Kidney (tissue), 14 donors: ENCODE results near the gene ST14. TPM values are rescaled to one million over a fixed set of nuclear protein-coding genes. Genes with fewer than 3 reads are reported as not detected.
"Not testable (repeated sequence)": the region's sequence is repeated elsewhere in the genome, so short reads cannot be mapped to it uniquely, and the experiment has no call there.

Experiments used
- DNase-seq, 5 donors: peaks; one replicate each; pipeline ENCODE4 v3.0.0-alpha.2; 2013 to 2020
- FAIRE-seq: peaks from 2 replicates; lab custom pipeline; 2012; peaks lifted over from hg19 to GRCh38; lab: Jason Lieb, UNC
- H3K27ac ChIP-seq, 2 donors: one replicate each; pipeline ENCODE4 v1.7.0; 2013; ENCODE audit warnings: low read depth in 2 of 2, low read length in 2 of 2, inconsistent platforms in 1 of 2
- H3K27me3 ChIP-seq: one replicate; pipeline ENCODE4 v1.7.1; 2013; ENCODE audit warnings: low read length, inconsistent platforms; ENCODE audit not compliant: control insufficient read depth, insufficient read depth
- H3K36me3 ChIP-seq, 3 donors: one replicate each; pipeline versions ENCODE4 v1.7.0 to v1.7.1; 2013; ENCODE audit warnings: low read length in 3 of 3, control low read depth in 1 of 3, inconsistent platforms in 1 of 3; ENCODE audit not compliant: insufficient read depth in 3 of 3, control insufficient read depth in 2 of 3
- H3K4me1 ChIP-seq, 3 donors: one replicate each; pipeline versions ENCODE4 v1.7.0 to v1.7.1; 2013; ENCODE audit warnings: low read length in 3 of 3, inconsistent platforms in 1 of 3, low read depth in 1 of 3; ENCODE audit not compliant: control insufficient read depth in 2 of 3, insufficient read depth in 2 of 3
- H3K4me3 ChIP-seq, 3 donors: one replicate each; pipeline versions ENCODE4 v1.7.0 to v1.8.1; 2013; ENCODE audit warnings: low read length in 3 of 3, control low read depth in 1 of 3, inconsistent platforms in 1 of 3
- H3K9ac ChIP-seq, 3 donors: one replicate each; pipeline versions ENCODE4 v1.7.0 to v1.7.1; 2013; ENCODE audit warnings: low read length in 3 of 3, control low read depth in 1 of 3, inconsistent platforms in 1 of 3
- H3K9me3 ChIP-seq, 3 donors: one replicate each; pipeline versions ENCODE4 v1.7.0 to v1.7.1; 2013; ENCODE audit warnings: low read length in 3 of 3, control low read depth in 1 of 3, inconsistent platforms in 1 of 3; ENCODE audit not compliant: control insufficient read depth in 2 of 3, insufficient read depth in 1 of 3
- CTCF ChIP-seq: IDR thresholded peaks from 3 replicates; pipeline ENCODE4 v1.5.1; 2012; ENCODE audit warnings: mild to moderate bottlenecking, moderate library complexity, borderline replicate concordance; ENCODE audit not compliant: insufficient read depth; ENCODE audit errors: extremely low read depth
- intact Hi-C: fragments of 100-400 bp; cut with DNase I; formaldehyde crosslinking; loops from one replicate; pipeline ENCODE4 v1.11.1; 2022
- polyA plus RNA-seq: library from polyadenylated mRNA; stranded (reverse); fragments of 350-450 nt; fragmentation: Illumina TruSeq; extraction: RNeasy Lipid Tissue Mini Kit (QIAGEN cat#74804); gene quantifications from one replicate; pipeline ENCODE4 v1.2.3, GENCODE V29; 2014; ENCODE audit warnings: low read depth, low replicate concordance; ENCODE audit not compliant: insufficient read depth
- total RNA-seq: library from RNA; stranded (reverse); fragmentation: NEBNext Ultra II Directional; extraction: Animal tissue kit (Norgen Biotek cat#: 25700); gene quantifications from one replicate; pipeline ENCODE4 v1.2.1, GENCODE V29; 2021
- donor health status: control.
- donor health status: control.
- donor health status: control.
- donor health status: control.
- donor health status: control.
- donor health status: DM: yes; HTN: yes; CAD: no.
- donor health status: Normal renal cell carcinoma (clear cell type).

ST14 gene
- total and polyA plus RNA-seq, 2 donors from 2014 or later, result 59.3 to 139 TPM

- DNase-seq, result no peak
- Histone ChIP-seq H3K9me3 (no peaks in the 10 kb centered on the region), H3K4me1 (peaks cover 0 to 3% (median 0%) of the 10 kb centered on the region in 3 donors), H3K4me3 (no peak overlapping the region), H3K9ac (no peak overlapping the region), H3K27ac (no peak overlapping the region), H3K27me3 (no peaks in the 10 kb centered on the region), H3K36me3 (peaks cover 0 to 7% (median 3%) of the 10 kb centered on the region in 3 donors)
- TF ChIP-seq CTCF, result no peak
- FAIRE-seq, result no peak
- intact Hi-C loops, result no loop called here
Observed at GRCh38 chr11:130243816-130244215, 84.2 kb downstream of the ST14 start.

- intact Hi-C loops, result no loop called here
- H3K4me1 ChIP-seq, result peaks cover 0 to 3% (median 0%) of the 10 kb centered on the region in 3 donors
- H3K9me3 ChIP-seq, result no peaks in the 10 kb centered on the region
- H3K4me3 ChIP-seq, result no peak overlapping the region
- H3K27ac ChIP-seq, result no peak overlapping the region
- FAIRE-seq (no peak), DNase-seq (no peak)
- no peak overlapping the region for H3K9ac ChIP-seq
- no peaks in the 10 kb centered on the region for H3K36me3 ChIP-seq
- TF ChIP-seq CTCF, result no peak
- H3K27me3 ChIP-seq, result no peaks in the 10 kb centered on the region
Observed at GRCh38 chr11:130244848-130245247, 85.3 kb downstream of the ST14 start.

GRCh38 chr11:130245375-130245774 lies 85.8 kb downstream of the ST14 start:
- H3K36me3 ChIP-seq, H3K4me3 ChIP-seq, H3K27ac ChIP-seq, DNase-seq, H3K27me3 ChIP-seq, H3K9me3 ChIP-seq, FAIRE-seq, intact Hi-C loops, H3K4me1 ChIP-seq, H3K9ac ChIP-seq: not testable (repeated sequence)

GRCh38 chr11:130246270-130246669 lies 86.7 kb downstream of the ST14 start:
- FAIRE-seq, result no peak
- Histone ChIP-seq H3K27me3 (no peaks in the 10 kb centered on the region), H3K4me3 (no peak overlapping the region), H3K27ac (no peak overlapping the region), H3K36me3 (no peaks in the 10 kb centered on the region), H3K9ac (no peak overlapping the region), H3K9me3 (no peaks in the 10 kb centered on the region), H3K4me1 (peaks cover 0 to 3% (median 0%) of the 10 kb centered on the region in 3 donors)
- DNase-seq, result no peak
- intact Hi-C loops, result no loop called here
- TF ChIP-seq CTCF, result no peak
